HepG2 (cell line): ENCODE measurements around the gene TAF3. TPM values are rescaled to one million over a fixed set of nuclear protein-coding genes. Genes with fewer than 3 reads are reported as not detected.

ENCODE experiments used
- ATAC-seq: fragments of 200-7000 bp; cut with Tn5 transposase; 3 replicates; pipeline ENCODE4 v1.9.1; 2020; ENCODE audit warnings: mild to moderate bottlenecking, moderate library complexity
- BruUV-seq: library from RNA; stranded (reverse); fragments of 400-500 nt; replicated peaks from 2 replicates; lab custom pipeline; 2021; lab: Mats Ljungman, UMichigan
- CTCF ChIA-PET: fragments of 300-600 bp; formaldehyde crosslinking; extraction: SDS; loops from one replicate; lab custom pipeline; 2021; ENCODE audit warnings: low total read pairs, inconsistent platforms, low intra/inter-chr PET ratio; lab: Yijun Ruan, JAX
- POLR2A ChIA-PET: fragments of 350-600 bp; sonication (Branson Sonifier 250); formaldehyde crosslinking; loops from one replicate; lab custom pipeline; 2020; ENCODE audit warnings: antibody characterized with exemption, inconsistent platforms; lab: Yijun Ruan, JAX
- DNase-seq: peaks from one replicate; pipeline ENCODE4 v3.0.0-alpha.2; 2015; ENCODE audit warnings: low spot score
- FAIRE-seq: peaks from 3 replicates; lab custom pipeline; 2011; peaks lifted over from hg19 to GRCh38; lab: Jason Lieb, UNC
- H2AFZ ChIP-seq: one replicate; pipeline ENCODE4 v1.6.1; 2011; ENCODE audit warnings: low read length, inconsistent platforms
- H3K27ac ChIP-seq: fragments of 300-600 bp; 3 replicates; pipeline ENCODE4 v1.8.0; 2011; ENCODE audit warnings: mixed run types, mild to moderate bottlenecking, mixed read lengths, low read length, inconsistent platforms; ENCODE audit not compliant: insufficient read depth; ENCODE audit errors: extremely low read length
- H3K27me3 ChIP-seq, 2 experiments: fragments of 200-600 bp in 1 of 2; 2 replicates in 1 of 2; 3 replicates in 1 of 2; pipeline versions ENCODE4 v1.6.0 to v1.8.0; 2011; ENCODE audit warnings: low read length in 2 of 2, mild to moderate bottlenecking in 2 of 2, moderate library complexity in 2 of 2, inconsistent platforms in 1 of 2; ENCODE audit not compliant: insufficient read depth in 2 of 2, control insufficient read depth in 1 of 2
- H3K36me3 ChIP-seq, 2 experiments: fragments of 200-600 bp in 1 of 2; replicated peaks in 1 of 2; 2 replicates in 1 of 2; 3 replicates in 1 of 2; pipeline versions ENCODE4 v1.5.1 to v1.8.0; 2011; ENCODE audit warnings: low read length in 2 of 2, inconsistent platforms in 1 of 2; ENCODE audit not compliant: insufficient read depth in 2 of 2, control insufficient read depth in 1 of 2
- H3K4me1 ChIP-seq: 2 replicates; pipeline ENCODE4 v1.5.1; 2012; ENCODE audit warnings: low read length, inconsistent platforms; ENCODE audit not compliant: insufficient read depth
- H3K4me2 ChIP-seq: 2 replicates; pipeline ENCODE4 v1.6.0; 2011; ENCODE audit warnings: low read depth, low read length, inconsistent platforms
- H3K4me3 ChIP-seq, 3 experiments: fragments of 200-600 bp in 1 of 3; sonication (generic), shearing (Covaris generic) in 1 of 3; replicated peaks in 1 of 3; 2 replicates each; pipeline ENCODE4 v1.5.1; 2011 to 2016; ENCODE audit warnings: low read length in 3 of 3, inconsistent platforms in 2 of 3, low read depth in 2 of 3, mild to moderate bottlenecking in 2 of 3, control low read depth in 1 of 3, mixed read lengths in 1 of 3; ENCODE audit not compliant: insufficient read depth in 1 of 3
- H3K79me2 ChIP-seq: one replicate; pipeline ENCODE4 v1.6.1; 2011; ENCODE audit warnings: low read length, inconsistent platforms; ENCODE audit not compliant: insufficient read depth
- H3K9ac ChIP-seq: 2 replicates; pipeline ENCODE4 v1.6.0; 2011; ENCODE audit warnings: mild to moderate bottlenecking, low read depth, low read length, inconsistent platforms; ENCODE audit not compliant: insufficient read depth
- H3K9me3 ChIP-seq: 2 replicates; pipeline ENCODE4 v1.5.1; 2012; ENCODE audit warnings: mild to moderate bottlenecking, low read length
- H4K20me1 ChIP-seq: 2 replicates; pipeline ENCODE4 v1.6.0; 2011; ENCODE audit warnings: inconsistent platforms, mild to moderate bottlenecking, low read length, moderate library complexity; ENCODE audit not compliant: insufficient read depth
- BORCS8-MEF2B ChIP-seq: sonication (generic); formaldehyde crosslinking; IDR thresholded peaks from 2 replicates; pipeline ENCODE4 v1.8.0; 2022; ENCODE audit warnings: mild to moderate bottlenecking, missing genetic modification reagents
- CEBPB ChIP-seq: IDR thresholded peaks from 2 replicates; pipeline ENCODE4 v1.6.1; 2011; ENCODE audit warnings: low read depth, low read length, improper control_type of control experiment, borderline replicate concordance
- FOXA3 ChIP-seq: IDR thresholded peaks from 2 replicates; pipeline ENCODE4 v1.6.1; 2016; ENCODE audit warnings: missing genetic modification reagents, missing compliant biosample characterization
- FOXC1 ChIP-seq: sonication (generic); formaldehyde crosslinking; IDR thresholded peaks from 2 replicates; pipeline ENCODE4 v1.8.0; 2022; ENCODE audit warnings: mild to moderate bottlenecking, missing genetic modification reagents, borderline replicate concordance
- HDAC2 ChIP-seq: sonication (generic); formaldehyde crosslinking; IDR thresholded peaks from 2 replicates; pipeline ENCODE4 v1.4.0; 2020; ENCODE audit warnings: missing genetic modification reagents
- HOXA5 ChIP-seq: sonication (generic); formaldehyde crosslinking; IDR thresholded peaks from 2 replicates; pipeline ENCODE4 v1.4.0; 2020; ENCODE audit warnings: missing genetic modification reagents
- JUND ChIP-seq: sonication (generic); formaldehyde crosslinking; IDR thresholded peaks from 2 replicates; pipeline ENCODE4 v1.8.0; 2022; ENCODE audit warnings: mild to moderate bottlenecking, missing genetic modification reagents
- MAFF ChIP-seq: IDR thresholded peaks from 2 replicates; pipeline ENCODE4 v1.6.1; 2011; ENCODE audit warnings: low read depth, low read length, improper control_type of control experiment
- MBD4 ChIP-seq: IDR thresholded peaks from 2 replicates; pipeline ENCODE4 v1.6.1; 2012; ENCODE audit warnings: low read length, inconsistent platforms, borderline replicate concordance
- NFRKB ChIP-seq: fragments of 450-650 bp; IDR thresholded peaks from 2 replicates; pipeline ENCODE4 v1.6.1; 2017
- NR2F6 ChIP-seq, 2 experiments: IDR thresholded peaks; 2 replicates each; pipeline ENCODE4 v1.6.1; 2016; ENCODE audit warnings: antibody characterized with exemption in 1 of 2, mild to moderate bottlenecking in 1 of 2
- RFX1 ChIP-seq: fragments of 450-650 bp; IDR thresholded peaks from 2 replicates; pipeline ENCODE4 v1.6.1; 2017
- RFX3 ChIP-seq: IDR thresholded peaks from 2 replicates; pipeline ENCODE4 v1.6.1; 2016; ENCODE audit warnings: missing biosample characterization, missing genetic modification reagents
- TBP ChIP-seq: sonication (generic); formaldehyde crosslinking; IDR thresholded peaks from 2 replicates; pipeline ENCODE4 v1.5.0; 2020; ENCODE audit warnings: missing genetic modification reagents
- ZNF143 ChIP-seq: sonication (generic); formaldehyde crosslinking; IDR thresholded peaks from 2 replicates; pipeline ENCODE4 v1.4.0; 2020; ENCODE audit warnings: missing genetic modification reagents
- ZNF18 ChIP-seq: sonication (generic); formaldehyde crosslinking; IDR thresholded peaks from 2 replicates; pipeline ENCODE4 v1.8.0; 2022; ENCODE audit warnings: mild to moderate bottlenecking, missing genetic modification reagents; ENCODE audit not compliant: insufficient replicate concordance
- ZNF235 ChIP-seq: sonication (generic); formaldehyde crosslinking; IDR thresholded peaks from 2 replicates; pipeline ENCODE4 v1.8.1; 2023; ENCODE audit warnings: mild to moderate bottlenecking, missing genetic modification reagents, borderline replicate concordance
- ZNF331 ChIP-seq: sonication (generic); formaldehyde crosslinking; IDR thresholded peaks from 2 replicates; pipeline ENCODE4 v1.4.0; 2020; ENCODE audit warnings: missing genetic modification reagents
- ZNF333 ChIP-seq: sonication (generic); formaldehyde crosslinking; IDR thresholded peaks from 2 replicates; pipeline ENCODE4 v1.4.0; 2020; ENCODE audit warnings: mild to moderate bottlenecking, missing genetic modification reagents, borderline replicate concordance
- WGBS: methylation state at CpG from one replicate; pipeline ENCODE4 v1.1.6; 2017; ENCODE audit warnings: low lambda C conversion rate; 5-methylcytosine and 5-hydroxymethylcytosine counted together
- in situ Hi-C: cut with HindIII; loops from 2 replicates; pipeline ENCODE4 v1.10.0; 2017; ENCODE audit warnings: low pct_unique_long_range_greater_than_20kb; ENCODE audit not compliant: extremely low pct_ligation_motif_present
- intact Hi-C: fragments of 100-400 bp; cut with micrococcal nuclease; formaldehyde crosslinking; loops from one replicate; pipeline ENCODE4 v1.10.0; 2022; ENCODE audit not compliant: unreplicated experiment
- polyA plus RNA-seq, 8 experiments: library from polyadenylated mRNA; depleted of rRNA in 3 of 8; stranded (reverse) in 7 of 8; unstranded in 1 of 8; fragments of >200 nt; fragmentation: Illumina TruSeq in 4 of 8; extraction: Trizol in 4 of 8; gene quantifications; 2 replicates each; pipeline versions ENCODE4 v1.2.1 to v1.2.3, GENCODE V29; 2011 to 2016; ENCODE audit warnings: low read depth in 4 of 8, missing spikeins in 1 of 8, mixed read lengths in 1 of 8; ENCODE audit not compliant: insufficient read depth in 1 of 8
- total RNA-seq, 5 experiments: library from RNA; depleted of rRNA; stranded (reverse); fragments of >200 nt; fragmentation: Illumina TruSeq; extraction: Trizol; gene quantifications; 2 replicates each; pipeline ENCODE4 v1.2.3, GENCODE V29; 2016; ENCODE audit warnings: low read depth in 1 of 5
- TF ChIP-seq, protein P1 (sequence below): IDR thresholded peaks from 2 replicates; pipeline ENCODE4 v1.6.1; 2016
- TF ChIP-seq, protein P2 (sequence below): sonication (generic); formaldehyde crosslinking; IDR thresholded peaks from 2 replicates; pipeline ENCODE4 v1.4.0; 2020; ENCODE audit warnings: mild to moderate bottlenecking, missing genetic modification reagents

TAF3 gene
- total and polyA plus RNA-seq, 2 of the 13 experiments (the other 11 are each of a cell fraction or from before 2014, with no cell fraction given): 1.7 to 2.9 TPM

DNA sequence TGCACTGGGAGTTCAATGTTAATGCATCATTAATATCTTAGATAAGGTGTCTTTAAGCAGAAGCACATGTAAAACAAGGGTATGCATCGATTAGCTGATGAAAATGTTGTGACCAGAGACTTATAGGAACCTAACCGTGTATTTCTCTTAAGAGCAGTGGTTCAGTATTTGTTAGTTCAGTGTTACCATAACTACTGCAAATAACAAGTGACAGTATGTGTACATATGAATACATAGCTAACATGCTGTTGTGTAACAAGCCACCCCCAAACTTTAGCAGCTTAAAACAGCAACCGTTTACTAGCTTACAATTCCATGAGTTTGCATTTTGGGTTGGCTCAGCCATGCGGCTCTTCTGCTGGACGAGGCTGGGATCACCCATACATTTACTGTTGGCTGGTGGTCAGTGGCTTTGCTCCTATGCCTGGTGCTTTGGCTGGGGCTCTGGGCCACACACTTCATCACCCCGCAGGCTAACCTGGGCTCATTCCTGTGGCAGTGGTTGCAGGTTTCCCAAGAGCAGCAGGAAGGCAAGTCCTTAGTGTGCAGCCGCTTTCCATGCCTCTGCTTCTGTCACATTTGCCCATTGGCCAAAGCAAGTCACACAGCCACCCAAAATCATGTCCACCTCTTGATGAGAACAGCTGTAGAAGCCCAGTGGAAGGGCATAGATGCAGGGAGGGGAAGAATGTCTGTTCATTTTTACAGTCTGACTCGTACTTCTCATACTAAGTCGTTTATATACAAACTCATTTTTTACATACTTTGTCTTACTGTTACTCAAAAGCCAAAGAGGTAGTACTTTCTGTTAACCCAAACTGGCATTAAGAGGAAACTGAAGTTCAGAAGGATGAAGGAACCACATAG is 132.9 kb downstream of the TAF3 start:
- intact Hi-C loops: loop anchor here (1.0 kb wide), 1 partner anchor 8 kb away; no protein-coding TSS in a partner anchor
- H3K27me3 ChIP-seq: no peaks in the 10 kb centered on the region; a peak in 1 of 5 replicates
- no peaks in the 10 kb centered on the region for H3K36me3 ChIP-seq
- POLR2A ChIA-PET: no interaction called here
- H2AFZ ChIP-seq: no peak overlapping the region
- peaks cover 23% of the 10 kb centered on the region for H3K4me1 ChIP-seq
- peaks cover 10% of the 10 kb centered on the region for H3K9me3 ChIP-seq
- DNase-seq (peak; percentile 37), FAIRE-seq (no peak), ATAC-seq (peak; percentile 49)
- in situ Hi-C loops: no loop called here
- H3K79me2 ChIP-seq: no peaks in the 10 kb centered on the region
- H4K20me1 ChIP-seq: no peaks in the 10 kb centered on the region
- no peak overlapping the region for H3K4me2 ChIP-seq
- no peak overlapping the region for H3K9ac ChIP-seq
- no peak overlapping the region for H3K4me3 ChIP-seq
- CTCF ChIA-PET: no interaction called here
- no peak overlapping the region for H3K27ac ChIP-seq
- BruUV-seq: no TSS peak
- 83% methylated on average over 9 of the region's 9 CpGs for whole genome bisulfite sequencing
- no peak for TF ChIP-seq JUND (CRISPR knock-in tag)
- no peak for TF ChIP-seq HOXA5 (CRISPR knock-in tag)
- TF ChIP-seq MAFF: 0 out of 2 replicates have a peak, but pooled peaks have one; percentile 10
- no peak for TF ChIP-seq BORCS8-MEF2B (CRISPR knock-in tag)
- peak; percentile 100 for TF ChIP-seq ZNF331 (CRISPR knock-in tag)
- no peak for TF ChIP-seq FOXC1 (CRISPR knock-in tag)
- TF ChIP-seq, protein P1, sequence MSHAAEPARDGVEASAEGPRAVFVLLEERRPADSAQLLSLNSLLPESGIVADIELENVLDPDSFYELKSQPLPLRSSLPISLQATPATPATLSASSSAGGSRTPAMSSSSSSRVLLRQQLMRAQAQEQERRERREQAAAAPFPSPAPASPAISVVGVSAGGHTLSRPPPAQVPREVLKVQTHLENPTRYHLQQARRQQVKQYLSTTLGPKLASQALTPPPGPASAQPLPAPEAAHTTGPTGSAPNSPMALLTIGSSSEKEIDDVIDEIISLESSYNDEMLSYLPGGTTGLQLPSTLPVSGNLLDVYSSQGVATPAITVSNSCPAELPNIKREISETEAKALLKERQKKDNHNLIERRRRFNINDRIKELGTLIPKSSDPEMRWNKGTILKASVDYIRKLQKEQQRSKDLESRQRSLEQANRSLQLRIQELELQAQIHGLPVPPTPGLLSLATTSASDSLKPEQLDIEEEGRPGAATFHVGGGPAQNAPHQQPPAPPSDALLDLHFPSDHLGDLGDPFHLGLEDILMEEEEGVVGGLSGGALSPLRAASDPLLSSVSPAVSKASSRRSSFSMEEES (CRISPR knock-in tag): no peak
- 0 out of 2 replicates have a peak, but pooled peaks have one; percentile 16 for TF ChIP-seq FOXA3 (CRISPR knock-in tag)
- TF ChIP-seq HDAC2 (CRISPR knock-in tag): no peak
- no peak for TF ChIP-seq NFRKB
- no peak for TF ChIP-seq ZNF333 (CRISPR knock-in tag)
- TF ChIP-seq NR2F6 (IDR thresholded peaks at IDR 0.05): no peak
- no peak for TF ChIP-seq NR2F6 (CRISPR knock-in tag; IDR thresholded peaks at IDR 0.05)
- no peak for TF ChIP-seq TBP (CRISPR knock-in tag)
- peak; percentile 59; the same call in 1 of the 2 replicates for TF ChIP-seq RFX1
- TF ChIP-seq ZNF18 (CRISPR knock-in tag): no peak
- TF ChIP-seq CEBPB: peak; percentile 32; the same call in 1 of the 2 replicates
- 0 out of 2 replicates have a peak, but pooled peaks have one; percentile 38 for TF ChIP-seq RFX3
- TF ChIP-seq, protein P2, sequence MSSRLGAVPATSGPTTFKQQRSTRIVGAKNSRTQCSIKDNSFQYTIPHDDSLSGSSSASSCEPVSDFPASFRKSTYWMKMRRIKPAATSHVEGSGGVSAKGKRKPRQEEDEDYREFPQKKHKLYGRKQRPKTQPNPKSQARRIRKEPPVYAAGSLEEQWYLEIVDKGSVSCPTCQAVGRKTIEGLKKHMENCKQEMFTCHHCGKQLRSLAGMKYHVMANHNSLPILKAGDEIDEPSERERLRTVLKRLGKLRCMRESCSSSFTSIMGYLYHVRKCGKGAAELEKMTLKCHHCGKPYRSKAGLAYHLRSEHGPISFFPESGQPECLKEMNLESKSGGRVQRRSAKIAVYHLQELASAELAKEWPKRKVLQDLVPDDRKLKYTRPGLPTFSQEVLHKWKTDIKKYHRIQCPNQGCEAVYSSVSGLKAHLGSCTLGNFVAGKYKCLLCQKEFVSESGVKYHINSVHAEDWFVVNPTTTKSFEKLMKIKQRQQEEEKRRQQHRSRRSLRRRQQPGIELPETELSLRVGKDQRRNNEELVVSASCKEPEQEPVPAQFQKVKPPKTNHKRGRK: no peak
- no peak for TF ChIP-seq ZNF235
- no peak for TF ChIP-seq ZNF143 (CRISPR knock-in tag)
- TF ChIP-seq MBD4: no peak
